Left renal pelvis (tissue), 4 donors: ENCODE data around the gene NCF4. TPM values are rescaled to one million over a fixed set of nuclear protein-coding genes. Genes with fewer than 3 reads are reported as not detected.
A peak's percentile ranks its signal among the peaks of the same experiment; 100 is the strongest.

Source experiments
- DNase-seq, 4 donors: peaks; one replicate each; pipeline ENCODE4 v3.0.0-alpha.2; 2013; ENCODE audit warnings: low read depth in 4 of 4, low spot score in 3 of 4
- polyA plus RNA-seq, 4 donors: library from polyadenylated mRNA; unstranded; fragments of 120-200 nt; gene quantifications; one replicate each; pipeline ENCODE4 v1.2.1, GENCODE V29; 2013; ENCODE audit not compliant: insufficient read length in 4 of 4

Gene NCF4
- polyA plus RNA-seq, 4 donors = 1.5 to 6.0 (median 2.1) TPM

DNA sequence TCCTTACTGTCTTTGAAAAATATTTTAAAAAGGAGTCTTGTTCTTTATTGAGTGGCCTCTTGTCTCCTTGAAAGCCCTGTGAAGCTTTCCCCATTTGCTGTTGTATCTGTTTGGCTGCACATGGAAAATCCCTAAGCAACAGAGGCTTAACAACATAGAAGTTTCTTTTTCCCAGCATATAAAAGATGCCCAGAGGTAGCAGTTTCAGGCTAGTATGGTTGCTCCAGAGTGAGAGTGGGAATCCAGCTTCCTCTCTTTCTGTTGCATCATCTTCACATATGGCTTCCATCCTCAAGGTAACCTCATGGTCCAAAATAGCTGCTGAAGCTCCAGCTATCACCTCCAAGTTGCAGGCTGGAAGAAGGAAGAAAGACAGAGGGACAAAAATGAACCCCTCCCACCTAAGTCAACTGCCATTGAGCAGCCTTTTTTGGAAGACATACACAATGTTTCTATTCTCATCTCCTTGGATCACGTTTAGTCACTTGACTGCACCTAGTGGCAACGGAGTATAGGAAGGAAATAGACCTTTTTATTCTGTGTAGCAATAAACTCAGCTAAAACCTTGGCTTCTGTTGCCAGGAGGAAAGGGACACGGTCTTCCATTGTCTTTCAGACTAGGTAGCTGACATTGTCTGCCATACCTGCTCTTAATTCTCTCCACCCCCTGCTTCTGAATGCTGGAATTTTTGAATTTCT is 57.9 kb downstream of the NCF4 start:
- no peak for DNase-seq

DNA sequence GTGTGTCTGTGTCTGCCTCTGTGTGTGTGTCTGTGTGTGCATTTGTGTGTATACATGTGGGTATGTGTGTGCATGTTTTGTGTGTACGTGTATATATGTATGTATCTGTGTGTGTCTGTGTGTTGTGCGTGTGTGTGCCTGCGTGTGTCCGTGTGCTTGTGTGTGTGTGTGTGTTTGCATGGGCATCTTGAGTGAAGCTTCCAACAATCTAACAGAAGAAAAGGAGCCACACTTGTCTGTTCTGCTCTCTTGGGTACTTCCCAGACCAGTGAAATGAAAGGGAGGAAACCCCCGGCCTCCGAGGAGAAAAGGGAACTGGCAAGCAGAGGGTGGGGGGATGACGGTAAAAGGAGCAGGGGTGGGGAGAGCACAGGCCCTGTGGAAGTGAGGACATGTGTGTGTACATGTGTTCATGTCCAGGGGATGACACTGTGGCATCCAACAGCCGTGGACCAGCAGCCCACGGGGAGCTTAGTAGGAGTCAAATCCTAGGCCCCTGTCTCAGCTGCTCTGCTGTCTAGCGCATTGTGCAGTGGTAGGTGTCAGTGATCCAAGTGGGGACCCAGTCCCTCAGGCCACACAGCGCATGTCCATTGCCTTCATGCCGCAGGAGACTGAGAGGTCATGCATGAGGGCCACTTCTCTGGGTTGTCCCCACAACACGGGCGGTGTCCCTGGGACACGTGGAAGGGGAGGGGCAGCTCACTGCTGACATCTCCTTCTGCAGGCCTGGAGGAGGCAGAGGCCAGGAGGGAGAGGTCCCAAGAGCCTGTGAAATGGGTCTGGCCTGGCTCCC is 60.7 kb downstream of the NCF4 start:
- no peak for DNase-seq

DNA sequence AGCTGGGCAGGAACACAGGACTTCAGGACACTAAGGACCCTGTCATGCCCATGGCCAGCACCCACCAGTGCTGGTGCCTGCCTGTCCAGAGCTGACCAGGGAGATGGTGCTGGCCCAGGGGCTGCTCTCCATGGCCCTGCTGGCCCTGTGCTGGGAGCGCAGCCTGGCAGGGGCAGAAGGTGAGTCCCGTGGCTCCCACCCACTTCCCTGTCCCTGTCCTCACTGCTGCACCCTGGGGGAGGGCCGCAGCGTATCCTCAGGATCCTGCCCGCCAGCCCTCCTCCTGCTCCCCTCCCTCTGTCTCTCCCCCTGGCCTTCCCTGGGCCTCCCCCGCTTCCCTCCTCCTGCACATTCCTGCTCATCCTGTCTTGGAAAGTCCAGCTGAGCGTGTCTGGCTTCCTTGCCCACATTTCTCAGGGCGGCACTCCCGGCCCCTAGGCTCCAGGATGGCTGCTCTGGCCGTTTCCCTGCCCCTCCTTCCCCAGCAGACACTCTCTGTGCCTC is 61.4 kb downstream of the NCF4 start:
- peak in 3 of 4 donors; percentile 42 to 52 (median 44) for DNase-seq

GRCh38 chr22:36922711-36923110 is 61.9 kb downstream of the NCF4 start:
- no peak for DNase-seq

DNA sequence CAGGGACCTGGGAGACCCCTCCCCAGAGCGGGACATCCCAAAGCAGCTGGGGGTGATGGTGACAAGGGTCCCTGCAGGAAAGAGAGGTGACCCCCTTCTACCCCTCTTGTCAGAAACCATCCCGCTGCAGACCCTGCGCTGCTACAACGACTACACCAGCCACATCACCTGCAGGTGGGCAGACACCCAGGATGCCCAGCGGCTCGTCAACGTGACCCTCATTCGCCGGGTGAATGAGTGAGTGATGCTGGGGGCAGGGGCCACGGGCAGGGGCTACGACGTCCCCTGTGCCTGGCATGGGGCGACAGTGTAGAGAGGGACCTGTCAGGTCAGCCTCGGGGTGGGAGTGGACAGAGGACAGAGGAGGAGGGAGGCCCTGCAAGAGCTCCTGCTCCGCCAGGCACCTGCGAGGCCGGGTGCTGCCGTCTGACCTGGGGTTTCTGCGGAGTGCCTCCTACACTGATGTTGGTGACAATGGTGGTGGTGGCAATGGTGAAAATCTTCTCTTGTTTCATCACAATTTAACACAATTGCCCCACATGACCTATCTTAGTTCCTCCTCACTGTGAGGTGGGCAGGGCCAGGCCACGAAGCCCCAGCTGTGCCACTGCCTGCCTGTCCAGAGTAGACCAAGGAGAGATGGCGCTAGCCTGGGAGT is 62.5 kb downstream of the NCF4 start:
- DNase-seq = no peak

DNA sequence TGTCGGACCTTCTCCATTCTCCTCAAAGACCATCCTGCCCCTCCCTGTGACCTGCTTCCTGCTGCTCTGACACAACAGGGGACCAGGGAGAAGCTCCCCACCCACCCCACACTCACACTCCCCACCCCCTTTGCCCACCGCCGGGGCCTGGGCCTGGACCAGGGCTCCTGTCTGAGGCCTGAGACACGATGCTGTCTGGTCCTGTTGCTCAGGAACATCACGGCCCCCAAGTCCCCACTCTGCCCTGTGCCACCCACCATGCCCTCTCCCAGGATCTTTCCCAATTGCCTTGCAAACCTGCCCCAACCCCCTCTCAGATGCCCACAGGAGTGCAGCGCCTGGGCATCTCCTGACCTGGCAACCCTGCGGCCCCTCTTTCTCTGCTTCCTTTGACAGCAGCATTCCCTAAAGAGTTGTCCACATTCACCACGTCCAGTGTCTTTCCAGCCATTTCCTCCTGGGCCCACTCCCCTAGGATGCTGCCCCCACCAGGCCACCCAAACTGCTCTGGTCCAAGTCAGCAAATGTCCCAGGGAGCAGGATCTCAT is 63.4 kb downstream of the NCF4 start:
- DNase-seq = no peak

DNA sequence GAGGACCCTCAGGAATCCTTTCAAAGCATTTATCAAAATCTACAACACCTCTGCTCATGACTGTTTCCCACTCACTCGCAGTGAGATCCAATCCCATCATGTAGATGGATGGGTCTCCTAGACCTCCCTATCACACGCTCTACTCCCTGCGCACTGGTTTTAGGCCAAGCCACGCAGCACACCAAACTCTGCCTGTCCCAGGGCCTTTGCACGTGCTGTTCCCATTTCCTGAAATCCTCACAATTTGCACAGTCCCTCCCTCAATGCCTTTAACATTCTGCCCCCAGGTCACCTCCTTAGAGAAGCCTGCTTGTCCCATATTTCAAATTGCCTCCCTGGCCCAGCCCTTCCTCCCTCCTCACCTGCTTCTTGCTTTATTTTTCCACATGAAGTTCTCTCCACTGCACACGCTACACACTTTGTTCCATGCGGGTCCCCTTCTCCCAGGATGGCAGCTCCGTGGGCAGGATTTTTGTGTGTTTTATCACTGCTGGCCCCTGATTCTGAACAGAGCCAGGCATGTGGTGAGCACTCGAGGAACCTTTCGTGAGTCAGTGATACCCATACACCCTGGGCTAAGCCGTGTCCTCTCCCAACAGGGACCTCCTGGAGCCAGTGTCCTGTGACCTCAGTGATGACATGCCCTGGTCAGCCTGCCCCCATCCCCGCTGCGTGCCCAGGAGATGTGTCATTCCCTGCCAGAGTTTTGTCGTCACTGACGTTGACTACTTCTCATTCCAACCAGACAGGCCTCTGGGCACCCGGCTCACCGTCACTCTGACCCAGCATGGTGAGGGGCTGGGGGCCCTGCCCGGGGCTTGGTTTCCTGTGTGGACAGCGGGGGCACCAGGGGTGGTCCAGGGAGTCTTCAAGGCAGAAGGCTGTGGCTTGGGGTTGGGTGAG is 64.8 kb downstream of the NCF4 start:
- DNase-seq = no peak

- no peak for DNase-seq
These were observed 65.5 kb downstream of the NCF4 start for GRCh38 chr22:36926309-36926708.

DNA sequence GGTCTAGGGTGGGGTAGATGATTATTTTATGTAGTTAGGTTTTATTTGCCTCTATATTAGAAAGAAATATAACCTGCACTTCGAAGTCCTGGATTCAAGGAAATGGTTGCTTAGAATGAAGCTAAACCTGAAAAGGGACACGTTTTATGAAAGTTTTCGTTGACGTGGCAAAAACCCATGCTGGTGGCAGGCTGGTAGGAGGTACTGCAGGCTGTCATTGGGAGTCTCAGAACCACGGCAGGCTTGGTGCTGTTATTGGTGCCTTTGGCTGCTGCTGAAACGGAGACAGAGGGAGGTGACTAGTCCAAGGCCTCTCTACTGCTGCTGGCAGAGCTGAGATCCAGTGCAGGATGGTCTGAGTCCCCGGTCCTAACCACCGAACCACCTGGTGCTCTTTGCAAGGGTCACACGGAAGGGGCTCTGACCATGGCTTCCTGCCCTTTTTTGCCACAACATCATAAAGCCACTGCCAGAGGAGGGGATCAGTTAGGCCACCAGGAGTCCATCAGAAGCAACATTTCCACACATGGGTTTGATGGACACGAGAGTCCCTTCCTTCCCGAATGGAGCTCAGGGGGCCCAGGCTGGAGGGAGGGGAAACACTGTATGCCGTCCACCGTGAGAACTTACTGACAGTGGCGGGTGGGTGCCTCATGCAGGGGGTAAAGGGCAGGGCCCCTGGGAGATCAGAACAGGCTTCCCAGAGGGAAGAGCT is 66.1 kb downstream of the NCF4 start:
- no peak for DNase-seq

Other genes with a start within 250 kb of the NCF4 start
- not detected for gene CACNG2, start 157.3 kb upstream of the NCF4 start, polyA plus RNA-seq
- gene IFT27, start 84.9 kb upstream of the NCF4 start, polyA plus RNA-seq = 10 to 100 TPM; 38.4 to 60.8 (median 52.9) TPM
- 10 to 100 TPM in 2 of 4 donors, 1 to 10 TPM in 2; 3.9 to 12.3 (median 7.7) TPM for gene PVALB, start 44.0 kb upstream of the NCF4 start, polyA plus RNA-seq
- gene CSF2RB, start 52.6 kb downstream of the NCF4 start, polyA plus RNA-seq = 1 to 10 TPM; 2.3 to 3.1 (median 2.8) TPM
- gene TST, start 158.4 kb downstream of the NCF4 start, polyA plus RNA-seq = 10 to 100 TPM; 13.0 to 64.4 (median 37.9) TPM
- gene MPST, start 158.7 kb downstream of the NCF4 start, polyA plus RNA-seq = 10 to 100 TPM; 33.3 to 75.5 (median 46.1) TPM
- gene KCTD17, start 190.7 kb downstream of the NCF4 start, polyA plus RNA-seq = 10 to 100 TPM; 24.7 to 33.6 (median 25.4) TPM
- gene TMPRSS6, start 248.7 kb downstream of the NCF4 start, polyA plus RNA-seq = under 1 TPM; 0.16 to 0.50 (median 0.26) TPM